Astrocyte of the cerebellum (primary cell): ENCODE results near the gene USP8.
"Not testable (repeated sequence)": the region's sequence is repeated elsewhere in the genome, so short reads cannot be mapped to it uniquely, and the experiment has no call there.

Experiments
- DNase-seq: peaks from one replicate; pipeline ENCODE4 v3.0.0-alpha.2; 2011; ENCODE audit warnings: low read depth
- H3K4me3 ChIP-seq: 2 replicates; pipeline ENCODE4 v1.5.1; 2011; ENCODE audit warnings: mild to moderate bottlenecking, low read depth, low read length, moderate library complexity
- CTCF ChIP-seq: IDR thresholded peaks from 2 replicates; pipeline ENCODE4 v1.5.1; 2012; ENCODE audit warnings: low read length, low read depth, moderate library complexity, mild to moderate bottlenecking; ENCODE audit errors: missing control alignments
- in situ Hi-C: cut with HindIII; loops from 2 replicates; pipeline ENCODE4 v1.10.0; 2017; ENCODE audit warnings: low sequenced_read_pairs

Gene USP8

GRCh38 chr15:50500352-50500751 is 76.1 kb downstream of the USP8 start:
- in situ Hi-C loops, result no loop called here
- DNase-seq, result no peak
- no peak overlapping the region for H3K4me3 ChIP-seq
- no peak for TF ChIP-seq CTCF

GRCh38 chr15:50501815-50502214 is 77.6 kb downstream of the USP8 start:
- TF ChIP-seq CTCF, result no peak
- no peak for DNase-seq
- H3K4me3 ChIP-seq, result no peak overlapping the region
- in situ Hi-C loops, result no loop called here

GRCh38 chr15:50503144-50503543 is 78.9 kb downstream of the USP8 start:
- in situ Hi-C loops, result no loop called here
- no peak for DNase-seq
- no peak overlapping the region for H3K4me3 ChIP-seq
- no peak for TF ChIP-seq CTCF

GRCh38 chr15:50505656-50506055 is 81.5 kb downstream of the USP8 start:
- H3K4me3 ChIP-seq, in situ Hi-C loops, DNase-seq: not testable (repeated sequence)

- in situ Hi-C loops, result no loop called here
- no peak for TF ChIP-seq CTCF
- no peak for DNase-seq
- H3K4me3 ChIP-seq, result no peak overlapping the region
Measured at GRCh38 chr15:50506121-50506520, 81.9 kb downstream of the USP8 start.

- no peak for DNase-seq
- in situ Hi-C loops, result no loop called here
- TF ChIP-seq CTCF, result no peak
- no peak overlapping the region for H3K4me3 ChIP-seq
Measured at GRCh38 chr15:50513001-50513400, 88.8 kb downstream of the USP8 start.

- in situ Hi-C loops, result no loop called here
- no peak for TF ChIP-seq CTCF
- H3K4me3 ChIP-seq, result no peak overlapping the region
- DNase-seq, result no peak
Measured at GRCh38 chr15:50519740-50520425, 95.7 kb downstream of the USP8 start.
